SU-DHL-6 (cell line): Measurements from ENCODE around the gene MPEG1.

Source experiments
- CTCF ChIP-seq: fragments of 200-600 bp; sonication (generic); IDR thresholded peaks from one replicate; pipeline ENCODE4 v1.5.1; 2017; ENCODE audit warnings: antibody characterized with exemption, mild to moderate bottlenecking, low read length, moderate library complexity; ENCODE audit not compliant: insufficient read depth, poor library complexity, severe bottlenecking
- EZH2phosphoT487 ChIP-seq: fragments of 200-600 bp; sonication (generic), shearing (Covaris generic); conservative IDR thresholded peaks from 2 replicates; pipeline ENCODE4 v1.6.1; 2018; ENCODE audit warnings: mild to moderate bottlenecking, antibody characterized with exemption, low read length, moderate library complexity, mixed read lengths

GRCh38 chr11:59261150-59261549 lies 48.4 kb upstream of the MPEG1 start:
- TF ChIP-seq CTCF (no peak), EZH2phosphoT487 (no peak)
